Testis (tissue), 2 donors: Measurements from ENCODE around the gene AMY2B.

ENCODE experiments used
- CTCF ChIP-seq, 3 experiments: fragments of 450-650 bp in 2 of 3; fragments of 200-600 bp in 1 of 3; sonication (generic) in 1 of 3; IDR thresholded peaks; one replicate each; pipeline ENCODE4 v1.5.1; 2016 to 2019; ENCODE audit warnings: antibody characterized with exemption in 3 of 3, mild to moderate bottlenecking in 2 of 3, moderate library complexity in 1 of 3
- POLR2A ChIP-seq: fragments of 450-650 bp; IDR thresholded peaks from one replicate; pipeline ENCODE4 v1.6.1; 2017; ENCODE audit warnings: antibody characterized with exemption, mild to moderate bottlenecking, moderate library complexity

- TF ChIP-seq CTCF (IDR thresholded peaks at IDR 0.05), result no peak
- no peak for TF ChIP-seq POLR2A
These were observed 8.3 kb upstream of the AMY2B start for GRCh38 chr1:103563056-103563455.
